Measurements from ENCODE around the gene ZCCHC9.

Gene ZCCHC9

GRCh38 chr5:81334304-81335061, 33.1 kb downstream of the ZCCHC9 start:
- TF ChIP-seq GATA3 (IDR thresholded peaks at IDR 0.05; ENCODE audit: low read depth, low read length) = no peak
- no peak for TF ChIP-seq GATA2 (IDR thresholded peaks at IDR 0.05; ENCODE audit: low read depth, low read length)

GRCh38 chr5:81335946-81336345, 34.6 kb downstream of the ZCCHC9 start:
- TF ChIP-seq GATA3 (IDR thresholded peaks at IDR 0.05; ENCODE audit: low read depth, low read length) (no peak), GATA2 (IDR thresholded peaks at IDR 0.05; ENCODE audit: low read depth, low read length) (no peak)

- no peak for TF ChIP-seq GATA2 (IDR thresholded peaks at IDR 0.05; ENCODE audit: low read depth, low read length)
- no peak for TF ChIP-seq GATA3 (IDR thresholded peaks at IDR 0.05; ENCODE audit: low read depth, low read length)
These were observed 35.2 kb downstream of the ZCCHC9 start for GRCh38 chr5:81336556-81336955.

DNA sequence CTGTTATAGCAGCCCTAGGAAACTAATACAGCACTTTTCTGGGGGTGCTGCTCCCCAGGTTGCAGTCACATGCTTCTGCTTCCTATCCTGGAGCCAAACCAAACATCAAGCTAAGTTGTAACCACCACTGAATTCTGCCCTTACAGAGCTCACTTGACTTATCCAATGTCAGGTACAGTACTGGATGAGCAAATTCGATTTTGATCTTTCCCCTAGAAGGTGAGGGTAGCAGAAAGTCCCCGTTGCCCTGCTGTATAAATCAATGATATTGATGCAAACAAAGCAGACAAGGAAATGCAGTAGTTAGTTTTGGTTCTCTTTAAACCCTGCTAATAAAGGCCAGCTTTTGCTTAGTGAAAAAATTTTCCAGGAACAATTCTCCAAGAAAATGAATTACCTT, 36.4 kb downstream of the ZCCHC9 start:
- TF ChIP-seq GATA2 (IDR thresholded peaks at IDR 0.05; ENCODE audit: low read depth, low read length) (no peak), GATA3 (IDR thresholded peaks at IDR 0.05; ENCODE audit: low read depth, low read length) (no peak)

DNA sequence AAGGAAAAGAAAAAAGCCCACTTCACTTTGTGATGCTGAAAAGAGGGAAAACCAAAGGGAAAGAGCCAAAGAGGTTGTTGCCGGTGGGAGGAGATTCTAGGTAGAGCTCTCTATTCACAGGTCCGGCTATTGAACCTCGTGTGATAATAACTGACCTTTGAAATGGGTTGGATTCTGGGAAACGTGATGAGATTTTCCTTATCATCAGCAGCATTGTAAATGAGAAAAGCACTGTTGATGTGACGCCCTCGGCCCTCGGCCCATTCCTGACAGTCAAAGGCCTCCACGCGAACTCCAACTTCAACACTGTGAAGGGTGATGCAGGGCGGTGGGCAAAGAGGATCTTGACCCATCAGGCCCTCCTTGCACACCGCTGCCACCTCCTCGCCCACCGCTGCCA, 43.3 kb downstream of the ZCCHC9 start:
- TF ChIP-seq GATA2 (IDR thresholded peaks at IDR 0.05; ENCODE audit: low read depth, low read length) = no peak
- no peak for TF ChIP-seq GATA3 (IDR thresholded peaks at IDR 0.05; ENCODE audit: low read depth, low read length)

DNA sequence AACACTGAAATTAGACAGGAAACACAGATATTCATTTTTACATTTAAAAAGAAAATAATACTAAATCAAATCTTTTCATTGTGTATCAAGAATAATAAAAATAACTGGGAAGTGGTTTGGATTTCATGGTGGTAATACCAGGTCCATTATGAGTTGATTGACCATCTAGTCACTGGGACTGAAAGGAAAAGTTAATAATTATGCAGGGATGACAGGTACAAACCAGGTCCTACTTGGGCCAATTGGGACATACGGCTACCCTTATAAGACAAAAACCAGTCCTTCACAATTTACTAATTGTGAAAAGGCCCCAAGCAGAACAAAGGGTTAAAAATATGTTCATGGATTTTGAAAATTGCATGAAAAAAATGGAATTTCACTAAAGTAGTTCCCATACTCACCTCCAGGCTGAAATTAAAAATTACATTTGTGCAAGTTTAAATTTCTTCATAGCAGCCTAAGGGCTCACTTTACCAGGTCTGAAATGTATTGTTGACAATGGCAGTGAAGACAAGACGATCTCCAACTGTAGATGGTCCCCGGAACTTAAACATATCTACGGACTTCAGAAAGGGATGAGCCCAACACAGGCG, 44.1 kb downstream of the ZCCHC9 start:
- TF ChIP-seq GATA3 (IDR thresholded peaks at IDR 0.05; ENCODE audit: low read depth, low read length) = no peak
- no peak for TF ChIP-seq GATA2 (IDR thresholded peaks at IDR 0.05; ENCODE audit: low read depth, low read length)

- no peak for TF ChIP-seq GATA2 (IDR thresholded peaks at IDR 0.05; ENCODE audit: low read depth, low read length)
- no peak for TF ChIP-seq GATA3 (IDR thresholded peaks at IDR 0.05; ENCODE audit: low read depth, low read length)
These were observed 47.8 kb downstream of the ZCCHC9 start for GRCh38 chr5:81349161-81349560.

DNA sequence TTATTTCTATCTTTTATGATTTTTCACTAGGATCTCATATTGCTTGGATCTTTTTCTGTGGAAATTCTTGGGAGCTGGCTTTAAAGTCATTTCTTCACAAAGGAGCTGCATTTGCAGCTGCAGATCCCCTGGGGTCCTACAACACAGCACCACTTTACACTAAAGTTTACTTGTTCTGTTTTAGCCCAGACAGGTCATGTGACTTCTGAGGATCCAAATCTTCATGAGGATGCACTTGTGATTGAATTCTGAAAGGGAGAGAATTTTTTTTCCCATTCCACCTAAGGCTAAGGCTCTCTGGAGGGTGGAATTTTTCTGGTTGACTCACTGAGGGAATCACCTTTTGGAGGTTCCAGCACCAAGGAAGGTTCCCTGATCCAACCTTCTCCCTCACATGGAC, 49.1 kb downstream of the ZCCHC9 start:
- no peak for TF ChIP-seq GATA3 (IDR thresholded peaks at IDR 0.05; ENCODE audit: low read depth, low read length)

DNA sequence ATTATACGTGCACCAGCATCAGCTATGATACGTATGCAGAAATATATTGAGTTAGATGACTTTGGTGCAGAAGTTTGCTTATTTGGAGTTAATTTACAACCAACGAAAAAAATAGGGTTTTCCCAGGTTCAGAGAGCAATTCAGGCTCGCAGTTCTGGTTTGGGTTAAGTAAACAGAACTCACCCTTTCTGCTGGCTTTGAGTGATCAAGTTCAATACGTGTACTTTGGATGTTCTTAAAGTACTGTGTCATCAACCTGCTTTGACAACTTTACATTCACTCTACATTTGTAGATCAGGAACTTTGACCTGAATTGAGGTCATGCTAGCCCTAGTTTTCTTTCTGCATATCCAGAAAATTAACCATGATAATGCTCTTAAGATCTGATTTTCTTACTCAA, 51.8 kb downstream of the ZCCHC9 start:
- TF ChIP-seq GATA2 (IDR thresholded peaks at IDR 0.05; ENCODE audit: low read depth, low read length) (no peak), GATA3 (IDR thresholded peaks at IDR 0.05; ENCODE audit: low read depth, low read length) (no peak)

- TF ChIP-seq GATA2 (IDR thresholded peaks at IDR 0.05; ENCODE audit: low read depth, low read length) (no peak), GATA3 (IDR thresholded peaks at IDR 0.05; ENCODE audit: low read depth, low read length) (no peak)
These were observed 52.7 kb downstream of the ZCCHC9 start for GRCh38 chr5:81354093-81354492.

DNA sequence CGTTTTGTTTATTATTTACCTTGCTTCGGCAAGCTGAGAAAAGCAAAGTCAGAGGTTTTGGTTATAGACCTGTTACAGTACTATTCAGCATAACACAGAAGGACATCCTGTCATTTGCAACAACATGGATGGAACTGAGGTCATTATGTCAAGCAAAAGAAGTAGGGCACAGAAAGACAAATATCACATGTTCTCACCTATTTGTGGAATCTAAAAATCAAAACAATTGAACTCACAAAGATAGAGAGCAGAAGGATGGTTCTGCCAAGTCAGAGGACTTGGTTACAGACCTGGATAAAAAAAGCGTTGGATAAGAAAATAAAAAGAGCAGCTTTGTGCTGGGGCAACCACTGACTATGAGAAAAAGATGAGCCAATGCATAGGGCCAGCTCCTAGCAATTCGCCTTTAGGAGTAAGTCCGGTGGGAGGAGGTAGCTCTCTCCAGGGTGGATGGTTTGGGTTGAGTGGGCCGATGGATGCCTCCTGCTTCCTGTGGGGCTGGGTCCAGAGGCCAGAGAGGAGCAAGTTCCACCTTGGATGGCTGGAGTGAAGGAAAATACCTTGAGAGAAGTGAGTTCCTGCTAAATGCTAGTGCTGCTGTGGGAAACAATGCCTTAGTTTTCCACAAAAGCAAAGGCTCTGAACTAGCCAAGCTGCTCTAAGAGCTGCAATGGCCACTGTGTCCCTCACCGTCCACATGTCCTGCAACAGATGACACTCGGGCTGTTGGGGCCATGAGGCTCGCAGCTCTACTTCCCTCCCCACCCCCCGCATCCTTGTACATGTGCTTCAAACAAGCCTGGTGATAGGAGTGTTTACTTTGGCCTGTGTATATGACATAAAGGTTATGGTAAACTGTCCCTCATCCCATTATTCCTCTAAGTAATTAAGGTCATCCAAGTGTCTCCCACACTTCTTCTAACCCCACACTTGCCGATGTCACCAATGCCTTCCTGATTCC, 54.2 kb downstream of the ZCCHC9 start:
- TF ChIP-seq GATA3 (IDR thresholded peaks at IDR 0.05; ENCODE audit: low read depth, low read length) (no peak), GATA2 (IDR thresholded peaks at IDR 0.05; ENCODE audit: low read depth, low read length) (no peak)

- TF ChIP-seq GATA3 (IDR thresholded peaks at IDR 0.05; ENCODE audit: low read depth, low read length) = no peak
- TF ChIP-seq GATA2 (IDR thresholded peaks at IDR 0.05; ENCODE audit: low read depth, low read length) = no peak
These were observed 57.7 kb downstream of the ZCCHC9 start for GRCh38 chr5:81359108-81359507.

GRCh38 chr5:81359881-81360280, 58.5 kb downstream of the ZCCHC9 start:
- TF ChIP-seq GATA2 (IDR thresholded peaks at IDR 0.05; ENCODE audit: low read depth, low read length) = no peak
- no peak for TF ChIP-seq GATA3 (IDR thresholded peaks at IDR 0.05; ENCODE audit: low read depth, low read length)

DNA sequence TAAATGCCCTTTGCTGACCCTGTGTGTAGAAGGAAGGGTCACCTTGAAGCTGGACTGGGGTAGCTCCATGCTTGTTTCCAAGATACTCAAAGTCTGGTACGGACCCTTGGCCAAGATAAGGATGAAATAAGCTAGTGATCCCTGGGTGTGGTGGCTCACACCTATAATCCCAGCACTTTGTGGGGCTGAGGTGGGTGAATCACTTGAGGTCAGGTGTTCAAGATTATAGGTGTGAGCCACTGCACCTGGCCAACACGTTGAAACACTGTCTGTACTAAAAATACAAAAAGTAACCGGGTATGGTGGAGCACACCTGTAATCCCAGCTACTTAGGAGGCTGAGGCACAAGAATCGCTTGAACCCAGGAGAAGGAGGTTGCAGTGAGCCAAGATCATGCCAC, 59.3 kb downstream of the ZCCHC9 start:
- TF ChIP-seq GATA3 (IDR thresholded peaks at IDR 0.05; ENCODE audit: low read depth, low read length) (no peak), GATA2 (IDR thresholded peaks at IDR 0.05; ENCODE audit: low read depth, low read length) (no peak)

All from SH-SY5Y (cell line).